Gastrocnemius medialis (tissue), 4 donors: ENCODE results near the gene ZNF236.

Source experiments
- CTCF ChIP-seq, 5 experiments: fragments of 450-650 bp in 3 of 5; fragments of 200-600 bp in 2 of 5; sonication (generic) in 2 of 5; IDR thresholded peaks in 4 of 5; conservative IDR thresholded peaks in 1 of 5; 1 replicate in 4 of 5; 2 replicates in 1 of 5; pipeline ENCODE4 v1.5.1; 2016 to 2019; ENCODE audit warnings: antibody characterized with exemption in 5 of 5, mild to moderate bottlenecking in 3 of 5, moderate library complexity in 3 of 5
- POLR2A ChIP-seq, 2 donors: fragments of 450-650 bp; IDR thresholded peaks; one replicate each; pipeline ENCODE4 v1.6.1; 2017; ENCODE audit warnings: antibody characterized with exemption in 2 of 2, mild to moderate bottlenecking in 2 of 2, moderate library complexity in 2 of 2

DNA sequence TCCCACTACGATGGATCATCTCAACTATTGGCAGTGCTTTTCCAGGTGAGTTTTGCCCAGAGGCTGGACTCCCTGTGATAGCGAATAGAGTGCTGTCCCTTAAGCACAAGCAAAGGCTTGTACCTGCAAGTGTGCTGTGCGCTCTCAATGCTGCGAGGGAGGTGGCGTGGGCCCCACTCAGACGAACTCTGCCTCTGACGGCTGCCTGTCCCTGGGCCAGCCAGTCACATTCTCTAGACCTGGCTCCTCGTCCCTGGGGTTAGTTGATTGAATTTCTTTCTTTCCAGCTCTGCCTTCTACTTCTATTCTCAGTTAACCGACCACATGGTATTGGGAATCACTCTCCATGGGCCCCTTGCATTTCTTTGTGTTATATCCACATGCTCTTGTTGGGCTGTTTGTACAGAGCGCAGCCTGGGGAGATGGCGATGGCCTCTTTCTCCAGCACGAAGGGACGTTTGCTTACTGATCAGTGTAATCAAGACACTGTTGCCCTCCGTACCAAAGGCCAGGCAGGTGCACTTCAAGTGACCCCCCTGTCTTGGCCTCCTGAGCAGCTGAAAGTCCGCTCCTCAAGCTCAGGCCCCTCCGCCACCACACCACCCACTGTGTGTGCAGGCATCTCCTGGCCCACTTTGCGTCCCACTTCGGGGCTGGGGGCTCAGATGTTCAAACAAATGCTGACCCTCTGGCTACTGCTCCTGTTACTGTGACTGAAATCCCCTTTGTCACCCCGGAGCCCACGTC lies 151.3 kb downstream of the ZNF236 start:
- TF ChIP-seq CTCF (IDR thresholded peaks at IDR 0.05 in 4 of 5, conservative IDR thresholded peaks at IDR 0.05 in 1 of 5) (no peak), POLR2A (IDR thresholded peaks at IDR 0.05) (no peak)
